GM18502 (cell line): ENCODE measurements around the gene PCBP3.

ENCODE experiments used
- ATAC-seq: cut with Tn5 transposase; IDR thresholded peaks from one replicate; pipeline ENCODE4 v1.9.1; 2021; ENCODE audit warnings: mild to moderate bottlenecking; ENCODE audit not compliant: unreplicated experiment, poor library complexity

PCBP3 gene

GRCh38 chr21:45980697-45981096 lies 337.2 kb downstream of the PCBP3 start:
- ATAC-seq = no peak

DNA sequence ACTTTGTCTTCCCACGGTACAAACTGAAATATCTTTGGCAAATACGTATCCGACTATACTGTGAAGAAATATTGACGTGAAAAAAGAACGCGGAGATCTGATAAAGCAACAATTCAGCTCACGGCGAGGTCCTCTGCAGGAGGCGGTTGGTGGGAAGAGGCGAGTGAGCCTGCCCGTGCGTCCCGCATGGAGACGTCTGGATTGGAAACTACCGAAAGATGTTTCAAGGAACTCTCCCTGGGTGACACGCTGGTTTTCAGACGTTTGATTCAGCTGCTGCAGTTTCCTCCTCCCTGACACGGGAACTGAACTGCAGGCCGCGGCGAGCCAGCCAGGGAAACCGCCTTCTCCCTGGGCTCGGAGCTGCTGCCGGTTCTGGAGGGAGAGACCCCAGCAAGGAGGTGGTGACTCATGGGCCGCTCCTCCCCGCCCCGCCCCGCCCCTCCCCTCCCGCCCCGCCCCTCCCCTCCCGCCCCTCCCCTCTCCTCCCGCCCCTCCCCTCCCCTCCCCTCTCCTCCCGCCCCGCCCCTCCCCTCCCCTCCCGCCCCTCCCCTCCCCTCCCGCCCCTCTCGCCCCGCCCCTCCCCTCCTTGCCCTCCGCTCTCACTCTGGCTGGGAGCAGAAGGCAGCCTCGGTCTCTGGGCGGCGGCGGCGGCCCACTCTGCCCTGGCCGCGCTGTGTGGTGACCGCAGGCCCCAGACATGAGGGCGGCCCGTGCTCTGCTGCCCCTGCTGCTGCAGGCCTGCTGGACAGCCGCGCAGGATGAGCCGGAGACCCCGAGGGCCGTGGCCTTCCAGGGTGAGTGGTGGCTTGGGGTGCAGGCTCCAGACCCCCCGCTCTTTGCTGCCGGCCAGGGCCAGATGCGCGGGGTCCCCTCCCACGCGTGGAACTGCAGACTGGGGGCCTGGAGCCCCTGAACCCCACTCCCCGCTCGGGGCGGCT lies 337.9 kb downstream of the PCBP3 start, which contains the start of gene COL6A1:
Gene COL6A1 (plus strand): TSS at position 620 of the 941 bp plus-strand sequence. CDS start 81 bp downstream, at position 701.
- ATAC-seq = no peak

DNA sequence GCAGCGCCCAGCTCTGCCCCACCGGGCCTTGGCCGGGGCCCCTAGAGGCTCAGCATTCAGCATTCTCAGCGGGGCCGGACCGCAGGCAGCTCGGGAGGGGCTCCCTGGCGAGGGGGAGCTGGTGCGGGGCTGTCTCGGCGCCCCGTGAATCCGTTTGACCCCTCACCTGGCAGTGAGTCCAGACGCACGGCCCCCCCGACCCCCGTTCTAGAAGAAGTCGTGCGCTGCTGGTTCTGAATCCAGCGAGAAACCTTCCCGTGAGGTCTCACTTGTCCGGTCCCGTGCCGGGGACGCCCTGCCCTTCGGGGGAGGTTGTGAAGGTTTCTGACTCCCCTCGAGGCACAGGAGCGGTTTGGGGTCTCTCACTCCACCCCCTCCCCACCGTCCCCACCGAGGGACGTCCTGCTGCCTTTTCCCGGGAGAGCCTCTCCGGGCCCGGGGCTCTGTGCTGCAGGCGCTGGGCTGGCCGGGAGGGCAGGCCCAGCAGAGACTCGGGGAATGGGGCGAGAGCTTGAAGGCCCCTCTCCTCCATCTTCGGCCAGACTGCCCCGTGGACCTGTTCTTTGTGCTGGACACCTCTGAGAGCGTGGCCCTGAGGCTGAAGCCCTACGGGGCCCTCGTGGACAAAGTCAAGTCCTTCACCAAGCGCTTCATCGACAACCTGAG lies 338.7 kb downstream of the PCBP3 start:
- ATAC-seq = no peak

- no peak for ATAC-seq
These were observed 339.5 kb downstream of the PCBP3 start for GRCh38 chr21:45982758-45983648.

DNA sequence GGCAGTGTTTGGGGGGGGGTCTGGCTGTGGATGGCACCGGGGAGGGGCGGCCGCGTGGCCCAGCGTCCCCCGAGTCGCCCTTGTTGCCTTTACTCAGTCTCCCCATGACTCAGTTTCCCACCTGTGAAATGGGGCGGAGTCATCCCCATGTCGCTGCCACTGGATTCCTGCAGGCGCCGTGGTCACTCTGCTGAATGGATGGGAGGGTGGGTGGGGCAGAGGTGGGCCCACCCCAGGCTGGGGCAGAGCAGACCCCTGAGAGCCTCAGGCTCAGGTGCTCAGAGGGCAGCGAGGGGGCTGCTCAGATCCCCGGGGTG lies 340.1 kb downstream of the PCBP3 start:
- ATAC-seq = no peak

GRCh38 chr21:45983981-45984551 lies 340.5 kb downstream of the PCBP3 start:
- ATAC-seq = no peak

GRCh38 chr21:45984584-45985095 lies 341.1 kb downstream of the PCBP3 start:
- ATAC-seq = no peak

- no peak for ATAC-seq
These were observed 342.2 kb downstream of the PCBP3 start for GRCh38 chr21:45985471-45986315.

- no peak for ATAC-seq
These were observed 343.0 kb downstream of the PCBP3 start for GRCh38 chr21:45986316-45987051.

DNA sequence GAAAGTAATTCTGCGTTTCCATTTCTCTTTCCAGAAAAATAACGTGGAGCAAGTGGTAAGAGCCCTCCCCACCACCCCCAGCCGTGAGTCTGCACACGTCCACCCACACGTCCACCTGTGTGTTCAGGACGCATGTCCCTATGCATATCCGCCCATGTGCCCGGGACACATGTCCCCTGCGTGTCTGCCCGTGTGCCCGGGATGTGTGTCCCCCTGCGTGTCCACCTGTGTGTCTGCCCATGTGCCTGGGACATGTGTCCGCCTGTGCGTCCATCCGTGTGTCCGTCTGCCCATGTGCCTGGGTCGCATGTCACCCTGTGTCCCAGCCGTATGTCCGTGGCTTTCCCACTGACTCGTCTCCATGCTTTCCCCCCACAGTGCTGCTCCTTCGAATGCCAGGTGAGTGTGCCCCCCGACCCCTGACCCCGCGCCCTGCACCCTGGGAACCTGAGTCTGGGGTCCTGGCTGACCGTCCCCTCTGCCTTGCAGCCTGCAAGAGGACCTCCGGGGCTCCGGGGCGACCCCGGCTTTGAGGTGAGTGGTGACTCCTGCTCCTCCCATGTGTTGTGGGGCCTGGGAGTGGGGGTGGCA lies 343.7 kb downstream of the PCBP3 start:
- ATAC-seq = no peak

DNA sequence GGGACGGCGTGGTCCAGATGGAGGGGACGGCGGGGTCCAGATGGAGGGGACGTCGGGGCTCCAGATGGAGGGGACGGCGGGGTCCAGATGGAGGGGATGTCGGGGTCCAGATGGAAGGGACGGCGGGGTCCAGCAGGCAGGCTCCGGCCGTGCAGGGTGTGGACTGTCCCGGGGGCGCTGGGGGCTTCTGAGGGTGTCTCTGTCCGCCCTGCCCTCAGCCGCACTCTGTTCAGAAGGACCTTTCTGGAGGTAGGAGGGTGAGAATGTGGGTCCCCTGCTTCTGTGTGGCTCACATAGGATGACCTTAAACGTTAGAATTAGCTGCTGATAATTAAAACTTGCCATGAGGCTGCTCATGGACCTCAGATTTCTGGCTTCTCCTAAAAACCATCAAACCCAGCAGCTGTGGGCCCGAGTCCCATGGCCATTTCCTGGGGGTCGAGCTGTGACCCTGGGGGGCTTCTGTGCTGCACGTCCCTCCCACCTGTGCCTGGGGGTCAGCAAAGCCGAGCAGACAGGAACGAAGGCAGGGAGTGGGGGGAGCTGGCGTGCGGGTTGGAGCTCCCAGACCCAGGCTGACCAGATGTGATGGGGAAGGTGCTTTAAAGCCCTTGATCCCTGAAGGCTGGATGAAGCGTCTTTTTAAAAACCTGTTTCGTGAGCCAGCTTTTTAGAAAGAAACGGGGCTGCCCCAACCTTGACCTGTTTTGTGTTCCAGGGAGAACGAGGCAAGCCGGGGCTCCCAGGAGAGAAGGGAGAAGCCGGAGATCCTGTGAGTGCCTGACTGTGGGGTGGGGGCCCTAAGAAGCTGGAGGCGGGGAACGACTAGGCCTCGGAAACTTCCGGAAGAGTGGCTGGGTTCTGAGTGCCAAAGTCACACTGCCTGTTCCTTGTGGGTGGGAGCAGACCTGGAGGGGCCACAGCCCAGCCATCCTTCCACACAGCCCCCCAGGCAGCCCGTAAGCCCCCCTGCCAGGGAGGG lies 345.1 kb downstream of the PCBP3 start:
- no peak for ATAC-seq

DNA sequence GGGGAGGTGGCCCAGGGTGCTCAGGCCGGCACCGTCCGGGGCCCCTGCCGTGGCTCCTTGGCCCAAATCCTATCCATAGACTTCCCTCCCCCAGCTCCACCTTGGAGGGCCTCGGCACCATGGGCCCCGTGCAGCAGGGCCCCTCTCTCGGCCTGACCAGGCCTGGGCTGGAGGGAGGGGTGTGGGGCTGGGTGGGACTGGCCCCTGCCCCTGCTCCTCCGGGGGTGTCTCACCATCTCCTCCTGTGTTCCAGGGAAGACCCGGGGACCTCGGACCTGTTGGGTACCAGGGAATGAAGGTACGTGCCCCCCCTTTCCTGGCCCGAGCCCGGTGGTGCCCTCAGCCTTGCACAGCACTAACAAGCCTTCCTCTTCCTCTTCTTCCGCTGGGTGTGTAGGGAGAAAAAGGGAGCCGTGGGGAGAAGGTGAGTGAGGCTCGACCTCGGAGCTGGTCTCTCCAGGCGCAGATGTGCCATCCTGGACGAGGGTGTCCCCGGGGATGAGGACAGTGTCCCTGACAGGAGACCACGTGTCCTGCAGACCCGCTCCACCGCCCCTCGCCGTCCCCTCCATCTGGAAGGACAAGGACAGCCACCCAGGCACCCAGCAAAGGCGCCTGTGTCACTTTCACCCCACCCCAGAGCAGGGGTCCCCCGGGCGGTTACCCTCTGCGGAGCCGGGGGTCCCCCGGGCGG lies 346.0 kb downstream of the PCBP3 start:
- ATAC-seq = no peak

DNA sequence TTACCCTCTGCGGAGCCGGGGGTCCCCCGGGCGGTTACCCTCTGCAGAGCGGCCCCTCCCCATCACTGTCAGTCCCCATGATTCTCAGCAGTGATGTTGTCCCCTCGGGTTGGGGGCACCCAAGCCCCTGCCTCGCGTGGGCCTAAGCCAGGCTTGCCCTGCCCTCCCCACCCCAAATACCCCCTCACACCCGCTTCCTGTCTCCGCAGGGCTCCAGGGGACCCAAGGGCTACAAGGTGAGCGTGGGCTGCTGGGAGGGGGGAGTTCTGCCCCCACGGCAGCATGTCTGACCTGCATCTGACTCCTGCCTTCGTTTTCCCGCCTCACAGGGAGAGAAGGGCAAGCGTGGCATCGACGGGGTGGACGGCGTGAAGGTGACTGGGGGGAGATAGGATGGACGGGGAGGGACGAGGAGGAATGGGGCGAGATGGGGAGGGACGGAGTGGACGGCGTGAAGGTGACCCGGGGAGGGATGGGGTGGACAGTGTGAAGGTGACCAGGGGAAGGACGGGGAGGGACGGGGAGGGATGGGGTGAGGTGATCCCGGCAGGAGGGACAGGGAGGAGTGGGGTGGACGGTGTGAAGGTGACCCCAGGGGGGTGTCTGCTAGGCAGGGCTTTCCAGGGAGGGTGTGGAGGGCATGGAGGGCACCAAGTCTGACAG lies 346.7 kb downstream of the PCBP3 start:
- no peak for ATAC-seq

GRCh38 chr21:45990741-45991605 lies 347.4 kb downstream of the PCBP3 start:
- no peak for ATAC-seq
